Spleen (tissue), 11 donors: Measurements from ENCODE around the gene INTS4. TPM values are rescaled to one million over a fixed set of nuclear protein-coding genes. Genes with fewer than 3 reads are reported as not detected.

Source experiments
- DNase-seq: peaks from one replicate; pipeline ENCODE4 v3.0.0-alpha.2; 2020
- H3K27ac ChIP-seq, 8 donors: fragments of 200-600 bp; sonication (generic) in 7 of 8; 1 replicate in 4 of 8; 2 replicates in 4 of 8; pipeline versions ENCODE4 v1.5.0 to v1.8.0; 2016 to 2021; ENCODE audit warnings: inconsistent platforms in 4 of 8, mild to moderate bottlenecking in 4 of 8, moderate library complexity in 1 of 8
- H3K27me3 ChIP-seq, 7 donors: fragments of 200-600 bp; sonication (generic) in 6 of 7; replicated peaks in 1 of 7; 1 replicate in 4 of 7; 2 replicates in 3 of 7; pipeline versions ENCODE4 v1.5.0 to v1.8.0; 2016 to 2021; ENCODE audit warnings: inconsistent platforms in 3 of 7, mild to moderate bottlenecking in 1 of 7
- H3K36me3 ChIP-seq, 6 donors: fragments of 200-600 bp; sonication (generic) in 5 of 6; 1 replicate in 4 of 6; 2 replicates in 2 of 6; pipeline versions ENCODE4 v1.5.0 to v1.8.0; 2016 to 2021; ENCODE audit warnings: inconsistent platforms in 2 of 6
- H3K4me1 ChIP-seq, 6 donors: fragments of 200-600 bp; sonication (generic) in 5 of 6; 1 replicate in 3 of 6; 2 replicates in 3 of 6; pipeline versions ENCODE4 v1.5.0 to v1.8.0; 2016 to 2021; ENCODE audit warnings: inconsistent platforms in 3 of 6
- H3K4me3 ChIP-seq, 8 donors: fragments of 200-600 bp; sonication (generic) in 7 of 8; 1 replicate in 4 of 8; 2 replicates in 4 of 8; pipeline versions ENCODE4 v1.5.0 to v1.8.0; 2016 to 2021; ENCODE audit warnings: inconsistent platforms in 4 of 8, mild to moderate bottlenecking in 4 of 8, moderate library complexity in 2 of 8
- H3K9me3 ChIP-seq, 8 donors: fragments of 200-600 bp; sonication (generic) in 7 of 8; 1 replicate in 4 of 8; 2 replicates in 4 of 8; pipeline versions ENCODE4 v1.5.0 to v1.8.0; 2016 to 2021; ENCODE audit warnings: inconsistent platforms in 4 of 8
- POLR2A ChIP-seq, 3 donors: fragments of 450-650 bp; IDR thresholded peaks; one replicate each; pipeline ENCODE4 v1.5.1; 2017; ENCODE audit warnings: antibody characterized with exemption in 3 of 3, mild to moderate bottlenecking in 1 of 3
- POLR2AphosphoS5 ChIP-seq, 3 donors: sonication (generic); formaldehyde crosslinking; IDR thresholded peaks; one replicate each; pipeline ENCODE4 v1.5.1; 2017; ENCODE audit warnings: antibody characterized with exemption in 3 of 3
- WGBS, 5 donors: extraction: QIAGEN DNeasy Blood & Tissue Kit in 3 of 5; methylation state at CpG; one replicate each; pipeline versions ENCODE4 v1.1.5 to v1.1.7; 2013 to 2018; 5-methylcytosine and 5-hydroxymethylcytosine counted together
- intact Hi-C: fragments of 100-400 bp; cut with DNase I; formaldehyde crosslinking; loops from one replicate; pipeline ENCODE4 v1.15.0; 2023; ENCODE audit warnings: low total_unique reads
- polyA plus RNA-seq, 3 donors: library from polyadenylated mRNA; stranded (reverse); fragments of 200-250 nt; gene quantifications; one replicate each; pipeline ENCODE4 v1.2.1, GENCODE V29; 2013
- total RNA-seq, 7 donors: library from RNA; depleted of rRNA in 3 of 7; stranded (reverse); fragments of >200 nt in 3 of 7; fragmentation: NEBNext Ultra II Directional in 4 of 7; extraction: Animal tissue kit (Norgen Biotek cat#: 25700) in 4 of 7; gene quantifications; one replicate each; pipeline versions ENCODE4 v1.1.0 to v1.2.1, GENCODE V29; 2016 to 2021
- TF ChIP-seq, protein P1 (sequence below), 11 experiments: fragments of 200-600 bp in 7 of 11; fragments of 450-650 bp in 4 of 11; sonication (generic) in 4 of 11; IDR thresholded peaks in 8 of 11; conservative IDR thresholded peaks in 3 of 11; 1 replicate in 7 of 11; 2 replicates in 4 of 11; pipeline versions ENCODE4 v1.4.0 to v1.8.0; 2016 to 2021; ENCODE audit warnings: antibody characterized with exemption in 11 of 11, inconsistent platforms in 4 of 11, mild to moderate bottlenecking in 1 of 11
- donor health status: healthy with polysubstance abuse.
- donor health status: DM: no; HTN: no; CAD: no; lungs with moderate emphysema.
- donor health status: DM: no; HTN: no; CAD: no.
- donor health status: Bipolar disorder and iron deficiency.
- donor health status: healthy.
- donor health status: DM: no; HTN: no; CAD: no.
- donor health status: DM: yes; HTN: yes; CAD: no.

Gene INTS4
- total and polyA plus RNA-seq, 10 donors = 17.7 to 68.5 (median 46.8) TPM

DNA sequence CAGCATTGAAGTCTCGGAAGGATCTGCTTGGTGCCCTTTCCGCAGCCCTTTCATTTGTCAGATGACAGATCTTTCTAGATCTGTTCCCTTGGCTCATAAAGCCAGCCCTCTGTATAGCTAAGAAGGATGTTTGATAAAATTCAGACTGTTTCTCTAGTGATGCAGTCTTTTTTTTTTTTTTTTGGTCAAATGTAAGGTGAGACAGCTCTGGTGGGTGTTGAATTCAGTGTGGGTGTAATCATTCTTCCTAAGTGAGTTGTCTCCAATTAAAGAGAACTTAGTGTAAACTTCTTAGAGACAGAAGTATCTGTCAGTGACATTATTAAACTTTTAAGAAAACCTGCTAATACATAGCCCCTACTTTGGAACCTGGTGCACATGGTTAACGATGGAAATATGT, 120.3 kb downstream of the INTS4 start:
- Histone ChIP-seq H3K4me1 (peaks cover 0 to 5% (median 2%) of the 10 kb centered on the region in 6 donors), H3K27ac (no peak overlapping the region), H3K36me3 (peaks cover 4 to 96% (median 42%) of the 10 kb centered on the region in 6 donors), H3K4me3 (no peak overlapping the region), H3K27me3 (no peaks in the 10 kb centered on the region), H3K9me3 (no peaks in the 10 kb centered on the region)
- 95 to 99% (median 97%) methylated on average over 3 of the region's 3 CpGs for WGBS, 5 donors
- TF ChIP-seq, protein P1, sequence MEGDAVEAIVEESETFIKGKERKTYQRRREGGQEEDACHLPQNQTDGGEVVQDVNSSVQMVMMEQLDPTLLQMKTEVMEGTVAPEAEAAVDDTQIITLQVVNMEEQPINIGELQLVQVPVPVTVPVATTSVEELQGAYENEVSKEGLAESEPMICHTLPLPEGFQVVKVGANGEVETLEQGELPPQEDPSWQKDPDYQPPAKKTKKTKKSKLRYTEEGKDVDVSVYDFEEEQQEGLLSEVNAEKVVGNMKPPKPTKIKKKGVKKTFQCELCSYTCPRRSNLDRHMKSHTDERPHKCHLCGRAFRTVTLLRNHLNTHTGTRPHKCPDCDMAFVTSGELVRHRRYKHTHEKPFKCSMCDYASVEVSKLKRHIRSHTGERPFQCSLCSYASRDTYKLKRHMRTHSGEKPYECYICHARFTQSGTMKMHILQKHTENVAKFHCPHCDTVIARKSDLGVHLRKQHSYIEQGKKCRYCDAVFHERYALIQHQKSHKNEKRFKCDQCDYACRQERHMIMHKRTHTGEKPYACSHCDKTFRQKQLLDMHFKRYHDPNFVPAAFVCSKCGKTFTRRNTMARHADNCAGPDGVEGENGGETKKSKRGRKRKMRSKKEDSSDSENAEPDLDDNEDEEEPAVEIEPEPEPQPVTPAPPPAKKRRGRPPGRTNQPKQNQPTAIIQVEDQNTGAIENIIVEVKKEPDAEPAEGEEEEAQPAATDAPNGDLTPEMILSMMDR (IDR thresholded peaks at IDR 0.05 in 8 of 11, conservative IDR thresholded peaks at IDR 0.05 in 3 of 11) = no peak
- TF ChIP-seq POLR2A (IDR thresholded peaks at IDR 0.05) (no peak), POLR2AphosphoS5 (IDR thresholded peaks at IDR 0.05) (no peak)
- intact Hi-C loops = no loop called here
- DNase-seq = no peak

DNA sequence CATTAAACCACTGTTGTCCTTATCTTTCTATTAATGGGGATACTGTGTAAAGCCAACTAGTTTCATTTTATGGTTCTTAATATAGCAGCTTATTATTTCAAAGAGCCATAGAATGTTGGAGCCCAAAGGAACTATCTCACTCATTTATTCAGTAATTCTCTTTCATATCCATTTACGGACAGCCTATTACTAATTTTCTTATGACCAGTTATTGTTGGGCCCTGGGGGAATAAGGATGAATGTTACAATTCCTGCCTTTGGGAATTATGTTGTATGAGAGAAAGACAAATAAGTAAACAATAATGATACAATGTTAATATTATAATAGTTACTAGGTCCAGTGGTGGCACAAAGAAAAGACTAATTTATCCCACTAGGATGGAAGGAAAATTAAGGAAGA, 121.1 kb downstream of the INTS4 start:
- DNase-seq = no peak
- no peaks in the 10 kb centered on the region for H3K27me3 ChIP-seq
- no peak overlapping the region for H3K27ac ChIP-seq
- peaks cover 4 to 94% (median 36%) of the 10 kb centered on the region in 6 donors for H3K36me3 ChIP-seq
- TF ChIP-seq, protein P1 (IDR thresholded peaks at IDR 0.05 in 8 of 11, conservative IDR thresholded peaks at IDR 0.05 in 3 of 11) = no peak
- TF ChIP-seq POLR2A (IDR thresholded peaks at IDR 0.05) = no peak
- WGBS, 5 donors = 92 to 100% (median 98%) methylated on average over 1 of the region's 1 CpG
- no peaks in the 10 kb centered on the region for H3K9me3 ChIP-seq
- no peaks in the 10 kb centered on the region for H3K4me1 ChIP-seq
- no peak overlapping the region for H3K4me3 ChIP-seq
- intact Hi-C loops = no loop called here

DNA sequence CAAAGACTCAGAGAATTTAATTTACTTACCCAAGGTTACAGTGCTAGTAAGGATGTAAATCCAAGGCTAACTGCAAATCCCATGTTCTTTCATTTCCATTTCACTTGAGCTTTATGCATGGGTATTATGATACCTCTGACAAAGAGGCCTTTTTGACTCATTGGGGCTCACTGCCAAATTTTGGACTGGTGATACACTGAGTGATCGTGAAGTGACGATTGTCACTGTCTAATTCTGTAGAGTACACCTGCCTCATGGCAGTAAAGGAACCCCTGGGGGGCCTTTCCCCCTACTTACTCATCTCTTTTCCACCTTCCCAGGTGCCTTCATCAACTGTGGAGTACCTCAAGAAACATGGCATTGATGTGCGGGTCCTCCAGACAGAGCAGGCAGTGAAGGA, 122.6 kb downstream of the INTS4 start:
- 95 to 99% (median 97%) methylated on average over 3 of the region's 3 CpGs for WGBS, 5 donors
- intact Hi-C loops = no loop called here
- no peak overlapping the region for H3K27ac ChIP-seq
- H3K4me3 ChIP-seq = no peak overlapping the region
- TF ChIP-seq, protein P1 (IDR thresholded peaks at IDR 0.05 in 8 of 11, conservative IDR thresholded peaks at IDR 0.05 in 3 of 11) = no peak
- no peak for TF ChIP-seq POLR2A (IDR thresholded peaks at IDR 0.05)
- no peak for TF ChIP-seq POLR2AphosphoS5 (IDR thresholded peaks at IDR 0.05)
- H3K36me3 ChIP-seq = peaks cover 4 to 82% (median 26%) of the 10 kb centered on the region in 6 donors
- no peaks in the 10 kb centered on the region for H3K4me1 ChIP-seq
- DNase-seq = no peak
- H3K9me3 ChIP-seq = no peaks in the 10 kb centered on the region
- H3K27me3 ChIP-seq = no peaks in the 10 kb centered on the region

DNA sequence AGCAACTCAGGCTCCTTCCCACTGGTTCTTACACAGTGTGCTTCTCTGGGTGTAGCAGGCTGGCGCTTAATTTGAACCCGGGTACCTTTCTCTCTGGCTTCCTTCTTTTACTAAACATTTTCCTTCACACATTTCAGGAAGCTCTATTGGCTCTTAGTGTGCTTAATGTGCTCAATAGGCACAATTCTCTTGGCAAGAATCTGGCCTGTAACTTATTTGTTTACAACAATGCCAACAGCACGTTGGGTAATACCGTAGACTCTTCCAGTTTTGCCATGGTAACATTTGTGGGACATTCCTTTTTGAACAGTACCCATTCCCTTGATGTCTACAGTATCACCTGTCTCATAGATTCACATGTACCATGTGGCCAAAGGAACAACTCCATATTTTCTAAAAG, 125.7 kb downstream of the INTS4 start:
- Histone ChIP-seq H3K4me1 (no peaks in the 10 kb centered on the region), H3K27me3 (no peaks in the 10 kb centered on the region), H3K4me3 (no peak overlapping the region), H3K36me3 (peaks cover 4 to 58% (median 10%) of the 10 kb centered on the region in 6 donors), H3K9me3 (no peaks in the 10 kb centered on the region), H3K27ac (no peak overlapping the region)
- DNase-seq = no peak
- no peak for TF ChIP-seq POLR2A (IDR thresholded peaks at IDR 0.05)
- intact Hi-C loops = no loop called here
- WGBS, 5 donors = 97 to 98% (median 98%) methylated on average over 4 of the region's 4 CpGs

DNA sequence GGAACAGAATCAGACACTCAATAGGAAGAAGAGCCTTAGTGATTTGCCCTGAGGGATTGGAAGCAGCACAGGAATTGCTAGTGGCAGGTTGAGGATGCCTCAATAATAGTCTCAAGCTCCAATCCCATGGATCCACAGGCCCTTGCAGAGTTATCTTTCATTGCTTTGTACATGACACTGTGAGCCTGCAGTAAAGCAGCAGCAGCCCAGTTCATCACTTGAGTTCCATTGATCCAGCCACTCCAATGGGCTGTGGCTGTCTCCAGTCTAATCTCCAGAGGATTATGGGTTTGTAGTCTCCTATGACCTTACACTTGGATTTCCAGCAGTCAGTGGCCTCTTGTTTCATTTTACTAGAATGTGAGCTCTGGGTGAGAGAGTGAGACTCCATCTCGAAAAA, 128.1 kb downstream of the INTS4 start:
- TF ChIP-seq, protein P1 (IDR thresholded peaks at IDR 0.05 in 8 of 11, conservative IDR thresholded peaks at IDR 0.05 in 3 of 11) = no peak
- TF ChIP-seq POLR2A (IDR thresholded peaks at IDR 0.05) (no peak), POLR2AphosphoS5 (IDR thresholded peaks at IDR 0.05) (no peak)
- H3K36me3 ChIP-seq = peaks cover 0 to 44% (median 6%) of the 10 kb centered on the region in 6 donors
- no peaks in the 10 kb centered on the region for H3K9me3 ChIP-seq
- no peak for DNase-seq
- intact Hi-C loops = no loop called here
- H3K4me1 ChIP-seq = no peaks in the 10 kb centered on the region
- H3K4me3 ChIP-seq = no peak overlapping the region
- H3K27me3 ChIP-seq = no peaks in the 10 kb centered on the region
- WGBS, 5 donors = 87 to 100% (median 95%) methylated on average over 1 of the region's 1 CpG
- H3K27ac ChIP-seq = no peak overlapping the region
